Daoy (cell line): ENCODE data around the gene NCKAP5. TPM values are rescaled to one million over a fixed set of nuclear protein-coding genes. Genes with fewer than 3 reads are reported as not detected.
A peak's percentile ranks its signal among the peaks of the same experiment; 100 is the strongest.
"Not testable (repeated sequence)": the region's sequence is repeated elsewhere in the genome, so short reads cannot be mapped to it uniquely, and the experiment has no call there.

Experiments used
- DNase-seq: peaks from one replicate; pipeline ENCODE4 v3.0.0-alpha.2; 2015; ENCODE audit warnings: low read depth
- total RNA-seq: library from RNA; depleted of rRNA; stranded (reverse); fragments of >200 nt; shearing (Covaris generic); gene quantifications from 2 replicates; pipeline ENCODE4 v1.2.3, GENCODE V29; 2014

NCKAP5 gene
- total RNA-seq, 1 experiment from 2014 or later, result 8.4 TPM

DNA sequence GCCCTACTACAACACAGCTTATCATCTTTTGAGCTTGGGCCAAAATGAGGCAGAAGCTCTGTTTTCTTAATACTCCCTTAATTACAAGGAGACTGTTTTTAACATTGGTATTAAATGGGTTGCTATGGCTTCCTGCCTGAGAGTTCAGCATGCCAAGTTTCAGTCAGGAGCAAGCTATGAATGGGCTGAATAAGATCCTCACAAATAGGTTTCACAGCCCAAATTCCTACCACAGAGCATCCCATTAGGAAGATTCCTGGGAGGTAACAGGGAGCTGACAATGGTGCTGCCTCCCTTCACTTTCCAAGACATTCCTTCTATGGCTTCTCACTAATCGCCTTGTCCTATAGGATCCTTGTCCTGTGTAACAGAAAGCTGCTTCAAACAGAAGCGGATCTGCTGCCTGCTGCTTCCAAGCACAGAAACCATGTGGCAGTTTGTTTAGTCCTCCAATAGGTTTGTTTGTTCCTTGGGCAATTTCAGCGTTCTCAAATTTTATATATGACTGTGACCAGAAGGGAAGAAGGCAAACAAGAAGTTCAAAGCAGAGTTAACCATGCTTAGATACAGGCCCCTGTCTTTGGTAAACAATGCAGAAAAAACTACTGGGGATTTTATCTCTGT lies 70.9 kb downstream of the NCKAP5 start:
- no peak for DNase-seq

DNA sequence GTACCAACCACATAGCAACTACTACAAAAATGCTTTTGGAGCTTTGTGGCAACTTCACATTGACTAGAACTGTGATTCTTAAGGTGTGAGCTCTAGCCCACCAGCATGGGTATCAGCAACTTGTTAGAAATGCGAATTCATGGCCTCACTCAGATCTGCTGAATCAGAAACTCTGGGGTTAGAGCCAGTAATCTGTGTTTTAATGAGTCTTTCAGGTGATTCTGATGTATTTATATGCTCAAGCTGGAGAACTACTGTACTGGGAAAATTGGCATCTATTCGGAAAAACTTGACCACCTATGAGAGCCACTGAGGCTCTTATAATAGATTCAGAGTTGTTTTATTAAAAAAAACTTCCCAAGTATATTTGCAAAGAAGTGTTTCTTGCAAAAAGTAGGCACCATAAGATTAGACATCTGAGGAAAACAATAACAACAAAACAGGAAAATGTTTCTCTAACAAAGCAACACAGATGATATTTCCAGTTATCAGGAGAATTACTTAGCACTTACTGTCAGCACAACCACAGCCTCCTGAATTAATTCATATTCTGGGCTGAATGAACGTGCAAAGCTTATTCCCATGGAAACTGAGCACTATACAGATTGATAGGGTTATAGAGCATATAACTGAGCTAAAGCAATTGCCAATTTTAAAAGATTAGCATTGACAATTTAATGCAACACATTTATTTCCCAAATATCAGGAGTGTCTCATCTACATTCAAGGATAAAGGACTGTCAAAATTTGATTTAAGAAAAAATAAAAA lies 71.6 kb downstream of the NCKAP5 start:
- no peak for DNase-seq

DNA sequence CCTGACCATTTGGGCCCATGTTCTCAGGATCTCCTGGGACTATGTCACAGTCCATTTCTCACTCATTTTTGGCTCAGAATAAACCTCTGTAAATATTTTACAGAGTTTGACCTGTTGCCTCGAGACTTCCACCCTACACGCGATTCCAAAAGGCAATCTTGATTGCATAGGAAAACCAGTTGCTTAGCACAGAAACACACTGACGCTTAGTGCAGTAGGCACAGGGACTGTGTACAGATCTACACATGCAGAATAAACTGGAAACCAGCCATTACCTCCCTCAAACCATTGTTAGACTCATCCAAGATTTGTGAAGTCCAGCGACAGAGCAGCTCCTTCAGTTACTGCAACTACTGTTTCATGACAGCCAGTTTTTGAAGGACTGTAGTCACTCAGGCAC lies 73.0 kb downstream of the NCKAP5 start:
- no peak for DNase-seq

DNA sequence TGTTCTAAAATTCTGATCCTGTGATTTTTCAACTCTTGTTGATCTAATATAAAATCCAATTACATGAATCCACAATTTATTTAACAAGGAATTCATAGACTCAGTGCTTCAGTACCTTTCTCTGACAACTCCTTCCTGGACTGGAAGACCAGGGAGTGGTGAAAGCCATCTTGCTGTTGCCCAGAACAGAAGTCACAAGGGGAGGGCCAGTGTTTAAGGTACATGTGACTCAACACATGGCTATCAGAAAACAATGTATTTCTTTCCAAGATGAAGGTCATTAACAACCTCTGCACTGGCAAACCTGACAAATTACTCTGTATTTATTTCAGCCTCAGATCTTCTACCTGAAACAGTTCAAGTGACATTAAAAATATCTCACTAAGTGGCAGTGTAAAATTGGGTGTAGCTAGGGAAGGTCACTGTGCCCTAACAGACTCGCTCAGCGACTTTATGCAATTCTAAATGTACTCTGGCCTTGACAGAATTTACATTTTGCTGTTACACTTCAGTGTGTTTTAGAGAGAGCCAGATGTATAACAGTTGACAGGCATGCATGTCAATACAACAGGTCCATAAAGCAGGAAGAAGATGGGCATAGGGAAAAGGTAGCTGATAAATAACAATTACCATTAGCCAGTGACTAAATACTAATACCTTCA lies 75.4 kb downstream of the NCKAP5 start:
- no peak for DNase-seq

DNA sequence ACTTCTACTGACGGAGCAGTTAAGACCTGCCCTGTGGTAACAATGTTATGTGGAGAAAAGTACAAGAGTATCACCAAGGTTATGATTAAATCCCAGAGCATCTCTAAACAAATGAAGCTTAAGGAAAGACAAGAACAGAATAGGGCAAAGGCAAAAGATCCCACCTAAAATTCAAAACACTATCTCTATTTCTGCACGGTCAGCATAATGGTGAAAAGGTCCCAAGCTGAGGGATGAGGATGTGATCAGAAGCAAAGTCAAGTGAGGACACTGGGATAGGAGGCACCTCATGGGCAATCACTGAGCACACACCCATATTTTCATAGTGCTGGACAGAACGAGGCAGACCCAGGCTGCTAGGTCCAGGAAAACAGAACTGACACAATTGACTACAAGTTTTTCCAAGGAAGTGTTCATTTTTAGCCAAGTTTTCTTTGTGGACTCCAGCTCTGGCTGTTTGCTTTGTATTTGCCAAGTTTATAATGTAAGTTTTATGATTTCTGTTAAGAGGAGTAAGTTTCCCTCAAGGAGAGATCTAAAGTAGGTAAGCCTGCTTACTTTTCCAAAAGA lies 77.8 kb downstream of the NCKAP5 start:
- no peak for DNase-seq

DNA sequence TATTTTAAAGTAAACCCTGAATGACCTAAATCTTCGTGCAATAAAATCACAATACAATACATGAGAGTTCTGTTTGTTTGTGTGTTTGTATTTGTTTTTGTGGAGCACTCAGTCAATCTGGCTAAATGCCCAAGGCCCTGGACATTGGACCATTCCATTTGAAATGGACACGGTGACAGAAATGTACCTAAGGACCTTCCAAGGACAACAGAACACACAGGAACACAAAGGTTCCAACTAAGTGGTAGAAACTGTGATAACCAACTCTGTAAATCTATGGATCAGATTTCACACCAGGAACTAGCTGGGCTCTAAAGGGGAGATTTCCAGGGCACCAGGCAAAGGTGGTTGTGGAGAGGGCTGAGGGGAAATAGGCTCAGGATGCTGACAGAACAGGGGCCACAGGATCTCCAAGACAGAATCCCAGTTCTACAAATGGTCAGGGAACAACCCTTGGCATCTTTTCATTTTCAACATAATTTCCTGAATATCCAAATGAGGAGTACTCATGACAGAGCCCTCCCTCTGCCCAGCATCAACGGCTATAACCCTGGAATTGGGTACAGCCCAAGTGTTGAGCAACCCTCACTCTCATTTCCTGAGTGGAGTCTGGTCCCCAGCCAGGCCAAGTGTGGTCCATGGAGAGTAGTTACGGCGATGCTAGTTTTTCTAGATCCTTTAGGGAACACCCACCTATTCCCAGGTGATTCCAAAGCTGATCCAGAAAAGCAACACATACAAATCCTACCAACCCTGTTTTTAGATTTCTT lies 78.4 kb downstream of the NCKAP5 start:
- DNase-seq, result peak; percentile 52

DNA sequence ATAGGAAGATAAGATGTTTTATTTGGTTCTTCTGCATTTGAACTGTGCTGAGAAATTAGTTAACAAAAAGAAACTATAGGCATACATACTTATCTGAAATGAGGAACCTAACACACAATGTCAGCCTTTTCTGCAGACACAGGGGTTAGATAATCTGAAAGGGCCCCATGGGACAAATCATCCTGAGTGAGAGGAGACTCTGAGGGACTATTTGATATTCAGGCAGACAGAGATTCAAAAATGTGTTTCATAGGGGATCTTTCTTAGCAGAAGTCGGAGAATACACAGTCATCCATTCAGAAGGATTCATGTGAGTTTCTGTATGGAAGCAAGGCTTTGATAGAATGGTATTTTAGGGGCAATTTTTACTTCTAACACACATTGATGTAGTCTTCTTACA lies 79.1 kb downstream of the NCKAP5 start:
- no peak for DNase-seq

DNA sequence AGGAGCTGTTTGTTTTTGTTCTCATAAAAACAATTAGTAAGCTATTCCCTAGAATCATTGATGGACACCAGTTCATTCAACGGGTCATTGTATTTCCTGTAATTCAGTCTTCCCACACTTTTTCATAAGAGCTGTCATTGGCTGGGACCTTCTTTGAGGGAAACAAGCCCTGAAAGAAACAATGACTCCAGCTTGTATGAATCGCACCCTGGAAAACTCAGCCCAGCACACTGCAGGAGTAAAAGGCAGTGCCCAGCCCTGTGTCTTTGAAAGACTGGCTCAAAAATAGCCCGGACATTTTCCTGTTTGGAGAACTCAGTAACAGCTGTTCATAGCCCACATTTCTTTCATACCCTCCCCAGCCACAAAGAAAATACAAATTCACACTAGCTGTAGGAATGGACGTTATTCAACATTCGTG lies 81.5 kb downstream of the NCKAP5 start:
- DNase-seq, result no peak

DNA sequence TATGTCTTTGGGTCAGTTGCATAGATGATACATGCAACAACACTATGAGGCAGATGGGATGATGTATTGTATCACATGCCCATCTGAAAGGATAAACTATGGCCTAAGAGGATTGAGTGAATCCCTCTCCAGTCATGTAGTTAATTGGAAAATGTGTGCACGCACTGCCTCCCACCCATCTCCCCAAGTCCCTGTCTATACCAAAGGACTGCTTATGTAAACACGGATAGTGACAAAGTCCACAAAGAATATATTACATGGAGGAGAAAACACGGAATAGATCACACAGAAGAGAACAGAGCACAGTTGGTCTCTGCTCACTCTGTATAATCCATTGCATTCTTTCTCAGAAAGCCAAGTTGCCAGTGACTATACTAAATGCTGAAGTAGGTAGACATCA lies 82.4 kb downstream of the NCKAP5 start:
- DNase-seq, result no peak

DNA sequence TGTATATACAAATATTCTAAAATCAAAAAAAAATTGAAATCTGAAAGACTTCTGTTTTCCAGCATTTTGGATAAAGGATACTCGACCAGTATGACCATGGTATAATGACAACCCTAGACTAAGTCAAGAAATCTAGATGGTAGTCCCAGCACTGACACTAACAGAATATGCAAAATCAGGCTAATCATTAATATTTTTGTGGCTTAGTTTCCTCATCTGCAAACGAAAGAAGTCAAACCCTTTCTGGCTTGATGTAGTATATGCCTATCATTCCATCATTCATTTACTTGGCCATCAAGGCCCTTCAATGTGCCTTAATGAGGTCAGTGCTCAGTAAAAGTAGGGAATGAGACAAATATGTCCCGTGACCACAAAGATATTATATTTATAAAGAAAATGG lies 83.5 kb downstream of the NCKAP5 start:
- DNase-seq, result no peak

DNA sequence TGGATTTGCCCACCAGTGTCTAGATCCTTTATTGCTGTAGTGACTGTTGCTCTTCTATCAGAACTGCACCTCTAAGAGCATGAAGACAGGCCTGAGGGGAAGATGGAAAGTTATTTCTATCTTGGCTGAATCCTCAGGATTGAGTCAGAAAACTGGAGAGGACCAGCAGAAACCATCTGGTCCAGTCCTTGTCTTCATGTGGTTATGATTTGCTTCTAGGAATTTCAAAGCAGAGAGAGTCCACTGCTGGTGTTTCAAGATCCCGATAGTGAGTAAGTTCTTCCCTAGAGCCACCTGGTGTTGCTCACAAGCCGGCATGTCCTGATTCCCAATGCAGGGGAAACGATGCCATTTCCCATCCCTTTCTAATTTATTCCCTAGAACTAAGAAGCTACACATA lies 84.2 kb downstream of the NCKAP5 start:
- DNase-seq, result no peak

DNA sequence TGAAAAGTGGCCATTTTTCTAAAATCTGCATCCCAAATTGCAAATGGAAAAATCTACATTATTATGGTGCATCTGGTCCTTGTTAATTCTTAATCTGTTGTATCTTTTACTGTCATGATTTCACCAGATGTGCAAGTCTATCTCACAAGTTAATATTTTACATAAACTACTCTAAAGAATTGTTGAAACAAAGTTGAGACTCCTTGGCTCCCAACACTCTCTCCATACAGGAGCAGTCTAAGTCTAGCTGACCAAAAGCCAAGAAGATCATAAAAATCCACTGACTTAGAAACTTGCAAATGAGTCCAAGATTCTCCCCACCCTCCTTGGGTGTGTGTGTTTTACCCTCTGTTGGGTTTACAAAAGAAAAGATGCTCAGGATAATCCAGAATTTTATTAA lies 85.1 kb downstream of the NCKAP5 start:
- DNase-seq, result no peak

DNA sequence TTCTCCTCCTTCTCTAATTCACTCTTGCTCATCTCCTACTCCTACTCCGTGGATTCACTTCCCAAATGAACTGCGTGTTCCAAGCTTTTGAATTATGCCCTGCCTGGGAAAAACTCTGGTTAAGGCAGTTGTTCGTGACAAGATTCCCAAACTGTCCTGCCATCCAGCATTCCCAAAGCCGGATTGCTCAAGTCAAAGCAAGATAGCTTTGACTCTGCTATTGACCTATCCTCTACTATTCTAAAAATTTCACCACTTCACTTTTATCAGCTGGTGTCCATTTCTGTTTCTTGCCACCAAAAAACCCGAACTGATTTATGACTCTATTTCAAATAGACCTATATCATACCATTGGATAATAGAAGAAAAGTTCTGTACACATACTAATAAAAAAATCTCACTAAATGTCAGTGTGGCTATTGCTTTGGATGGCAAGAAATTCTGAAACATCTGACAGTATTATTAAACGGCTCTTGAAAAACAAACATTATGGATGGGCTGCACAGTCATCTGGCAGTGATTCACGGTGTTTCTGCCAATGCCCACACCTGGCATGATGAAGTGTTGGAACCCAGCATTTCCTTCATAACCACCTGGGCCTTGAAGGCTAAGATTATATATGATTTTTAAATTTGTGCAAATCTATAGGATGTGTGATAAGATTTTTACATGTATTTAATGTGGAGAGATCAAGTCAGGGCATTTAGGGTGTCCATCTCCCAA lies 87.4 kb downstream of the NCKAP5 start:
- peak; percentile 18 for DNase-seq

DNA sequence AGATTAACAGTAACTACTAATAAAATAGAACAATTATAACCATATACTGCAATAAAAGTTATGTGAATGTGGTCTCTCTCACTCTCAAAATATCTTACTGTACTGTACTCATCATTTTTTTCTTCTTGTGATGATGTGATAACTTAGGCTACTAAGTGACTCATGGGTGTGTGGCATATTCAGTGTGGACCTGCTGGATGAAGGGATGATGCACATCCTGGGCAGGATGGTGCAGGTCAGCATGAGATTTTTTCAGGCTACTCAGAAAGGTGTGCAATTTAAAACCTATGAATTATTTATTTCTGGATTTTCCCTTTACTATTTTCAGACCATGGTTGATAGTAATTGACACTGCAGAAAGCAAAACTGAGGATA lies 90.7 kb downstream of the NCKAP5 start:
- DNase-seq, result peak; percentile 44

DNA sequence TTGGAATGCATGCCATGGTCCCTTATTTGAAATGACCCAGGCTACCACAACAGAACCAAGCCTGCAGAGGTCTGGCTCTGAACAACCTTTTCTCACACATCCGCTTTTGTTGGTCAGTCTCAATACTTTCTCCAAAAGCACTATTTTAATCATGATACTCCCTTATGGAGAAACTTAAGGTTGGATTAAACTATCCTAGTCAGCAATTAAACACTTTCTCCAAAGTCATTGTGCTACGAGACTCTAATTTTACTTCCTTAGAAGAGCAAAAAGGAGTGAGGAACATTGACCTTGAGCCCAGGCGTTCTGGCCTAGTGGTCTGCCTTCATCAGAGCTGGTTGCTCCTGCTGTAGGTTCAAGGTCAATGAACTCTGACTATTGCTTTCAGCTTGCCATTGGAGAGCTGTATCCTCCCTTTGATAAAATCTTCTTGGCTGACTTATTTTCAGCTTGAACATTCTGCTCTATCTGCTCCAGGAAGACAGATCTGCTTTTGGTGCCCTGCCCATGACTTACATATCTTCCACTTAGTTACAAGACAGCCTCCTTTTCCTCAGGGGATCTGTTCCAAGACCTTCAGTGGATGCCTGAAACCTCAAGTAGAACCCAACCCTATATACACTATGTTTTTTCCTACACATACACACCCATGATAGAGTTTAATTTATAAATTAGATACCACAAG lies 91.2 kb downstream of the NCKAP5 start:
- no peak for DNase-seq

DNA sequence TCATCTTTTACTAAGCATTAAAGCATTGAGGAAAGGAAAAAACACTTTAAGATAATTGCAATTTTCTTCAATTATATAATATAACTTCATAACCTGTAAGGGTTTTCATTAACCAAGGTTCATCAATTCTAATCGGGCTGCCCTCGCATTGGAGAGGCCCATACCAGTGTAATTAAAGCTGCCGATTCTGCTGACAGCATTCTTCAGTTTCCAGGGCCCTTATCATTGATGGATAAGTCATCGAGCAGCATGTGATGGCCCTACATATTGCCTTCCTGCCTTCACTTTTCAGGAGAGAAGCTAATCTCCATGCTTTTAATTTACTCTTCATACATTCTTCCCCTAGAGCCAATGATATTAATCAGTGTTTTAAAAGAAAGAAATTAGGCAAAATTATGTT lies 92.0 kb downstream of the NCKAP5 start:
- no peak for DNase-seq

DNA sequence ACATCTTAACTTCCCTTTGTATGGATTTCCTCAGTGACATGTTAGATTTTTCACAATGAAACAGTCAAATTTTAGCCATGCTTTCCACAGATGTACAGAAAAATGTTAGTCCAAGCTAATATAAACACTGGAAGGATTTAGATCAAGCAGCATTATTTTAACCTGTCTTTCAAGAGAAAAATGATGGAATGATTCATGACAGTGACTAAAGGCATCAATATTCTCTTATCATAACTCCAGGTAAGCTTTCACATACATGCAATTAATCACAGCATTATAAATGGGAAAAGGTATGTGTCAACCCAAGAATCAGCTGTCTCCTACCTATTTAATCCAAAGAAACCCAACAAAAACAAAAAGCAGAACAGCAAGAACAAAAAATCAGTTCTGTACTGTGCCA lies 92.7 kb downstream of the NCKAP5 start:
- no peak for DNase-seq

DNA sequence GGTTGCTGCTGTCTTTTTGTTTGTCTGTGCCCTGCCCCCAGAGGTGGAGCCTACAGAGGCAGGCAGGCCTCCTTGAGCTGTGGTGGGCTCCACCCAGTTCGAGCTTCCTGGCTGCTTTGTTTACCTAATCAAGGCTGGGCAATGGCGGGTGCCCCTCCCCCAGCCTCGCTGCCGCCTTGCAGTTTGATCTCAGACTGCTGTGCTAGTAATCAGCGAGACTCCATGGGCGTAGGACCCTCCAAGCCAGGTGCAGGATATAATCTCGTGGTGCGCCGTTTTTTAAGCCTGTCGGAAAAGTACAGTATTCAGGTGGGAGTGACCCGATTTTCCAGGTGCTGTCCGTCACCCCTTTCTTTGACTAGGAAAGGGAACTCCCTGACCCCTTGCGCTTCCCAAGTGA lies 97.8 kb downstream of the NCKAP5 start:
- DNase-seq, result not testable (repeated sequence)

DNA sequence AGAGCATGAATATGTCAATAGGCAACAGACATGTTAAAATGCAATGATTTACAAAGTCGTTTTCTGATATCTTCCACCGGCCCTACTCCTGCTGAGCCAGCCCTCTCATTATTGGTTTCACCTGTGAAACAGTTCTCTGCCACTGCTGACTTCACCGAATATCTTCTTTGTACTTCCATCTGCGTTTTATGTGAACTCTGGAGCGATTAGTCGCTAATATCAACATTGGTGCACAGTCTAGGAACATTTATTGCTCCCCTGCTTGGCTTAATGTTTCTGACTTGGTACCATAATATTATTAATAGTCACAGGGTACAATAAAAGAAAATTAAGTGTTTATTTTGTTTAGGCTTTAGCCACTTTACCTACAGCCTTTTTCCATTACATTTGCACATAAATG lies 105.5 kb downstream of the NCKAP5 start:
- DNase-seq, result no peak

DNA sequence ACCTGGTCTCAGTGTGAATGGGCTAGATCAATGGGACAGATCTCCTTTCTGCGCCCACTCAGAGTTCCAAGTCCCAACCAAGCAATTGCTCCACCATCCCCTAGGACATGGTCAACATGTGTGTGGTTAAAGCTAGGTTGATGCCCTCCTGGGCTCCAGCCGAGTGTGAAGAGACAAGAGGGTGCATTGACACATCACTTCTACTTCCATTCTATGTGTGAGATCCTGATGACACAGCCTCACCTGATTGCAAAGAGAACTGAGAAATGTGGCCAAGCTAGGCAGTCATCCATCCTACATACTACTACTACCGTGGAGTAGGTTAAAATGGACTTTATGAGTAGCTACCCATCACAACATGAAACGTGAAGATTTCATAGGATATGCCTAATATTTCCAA lies 106.8 kb downstream of the NCKAP5 start:
- DNase-seq, result no peak

DNA sequence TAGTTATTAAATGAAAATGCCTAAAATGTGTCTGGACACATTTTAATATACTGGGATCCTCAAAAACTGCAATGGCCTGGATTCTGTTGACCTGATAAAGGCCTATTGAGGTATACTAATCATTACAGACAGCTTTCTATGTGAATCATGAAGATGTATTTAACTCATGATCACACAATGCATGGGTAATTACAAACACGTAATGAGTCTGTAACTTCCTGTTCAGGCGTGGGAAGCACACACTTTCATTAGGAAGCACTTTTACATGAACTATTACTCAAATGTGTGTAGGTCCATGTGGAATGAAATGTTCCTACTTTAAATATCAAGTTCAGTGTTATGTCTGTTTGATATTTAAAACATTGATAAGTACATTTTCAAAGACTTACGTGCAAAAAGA lies 108.7 kb downstream of the NCKAP5 start:
- DNase-seq, result peak; percentile 37
